ENCODE measurements around the gene ARHGAP4. TPM values are rescaled to one million over a fixed set of nuclear protein-coding genes. Genes with fewer than 3 reads are reported as not detected.

ARHGAP4 gene
- total and polyA plus RNA-seq, 4 experiments from 2014 or later, result 65.4 to 330 (median 222) TPM

GRCh38 chrX:153933748-153934147 is 7.7 kb upstream of the ARHGAP4 start:
- peak overlapping the region; percentile 84 to 91 (median 90) for H3K4me3 Mint-ChIP-seq
- Histone ChIP-seq H3K27ac (ENCODE audit: low read depth, low read length) (peak overlapping the region; percentile 51), H3K9me3 (ENCODE audit: control insufficient read depth in 1 of 2, low read length in 2 of 2) (no peaks in the 10 kb centered on the region), H3K36me3 (ENCODE audit: insufficient read depth, low read length) (peaks cover 4% of the 10 kb centered on the region), H3K27me3 (ENCODE audit: insufficient read depth, low read length) (no peaks in the 10 kb centered on the region), H3K4me3 (ENCODE audit: low read length in 2 of 2) (peak overlapping the region; percentile 17 to 38), H3K4me1 (ENCODE audit: insufficient read depth, low read length) (peaks cover 15% of the 10 kb centered on the region)
- no peaks in the 10 kb centered on the region for H3K27me3 Mint-ChIP-seq
- peaks cover 0 to 3% (median 0%) of the 10 kb centered on the region in 8 donors for H3K9me3 Mint-ChIP-seq
- H3K4me1 Mint-ChIP-seq, result peaks cover 10 to 38% (median 28%) of the 10 kb centered on the region in 4 donors
- ChIA-PET CTCF (ENCODE audit: partially characterized antibody) (interaction anchor here (5.1 to 14.9 kb wide), 2 partner anchors 10 to 13 kb away, joined by 34 to 290 read pairs; partner anchors contain the start of gene RENBP), POLR2A (ENCODE audit: partially characterized antibody) (interaction anchor here (0.6 to 21.2 kb wide), 7 partner anchors 7 to 465 kb away, joined by 3 to 447 read pairs (median 9); partner anchors contain the start of genes ARHGAP4, HCFC1, IRAK1 and NAA10)
- H3K36me3 Mint-ChIP-seq, result peaks cover 5 to 13% of the 10 kb centered on the region in 2 donors
- intact Hi-C loops (cut with micrococcal nuclease), result loop anchor here (1.0 kb wide), 1 partner anchor 8 kb away; no protein-coding TSS in a partner anchor
- H3K27ac Mint-ChIP-seq, result peak overlapping the region; percentile 72 to 90 (median 81)
- no peak for DNase-seq

- POLR2A ChIA-PET (ENCODE audit: partially characterized antibody), result interaction anchor here (0.8 to 20.6 kb wide), 3 partner anchors 11 to 36 kb away, joined by 3 to 447 read pairs (median 3); partner anchors contain the start of genes NAA10 and RENBP
- H3K36me3 Mint-ChIP-seq, result peaks cover 5 to 16% of the 10 kb centered on the region in 2 donors
- Histone ChIP-seq H3K4me1 (ENCODE audit: insufficient read depth, low read length) (peaks cover 15% of the 10 kb centered on the region), H3K27me3 (ENCODE audit: insufficient read depth, low read length) (no peaks in the 10 kb centered on the region), H3K9me3 (ENCODE audit: control insufficient read depth in 1 of 2, low read length in 2 of 2) (no peaks in the 10 kb centered on the region), H3K4me3 (ENCODE audit: low read length in 2 of 2) (no peak overlapping the region), H3K27ac (ENCODE audit: low read depth, low read length) (no peak overlapping the region), H3K36me3 (ENCODE audit: insufficient read depth, low read length) (peaks cover 4% of the 10 kb centered on the region)
- intact Hi-C loops (cut with micrococcal nuclease), result no loop called here
- CTCF ChIA-PET (ENCODE audit: partially characterized antibody), result interaction anchor here (5.1 to 14.9 kb wide), 2 partner anchors 8 to 14 kb away, joined by 34 to 290 read pairs; partner anchors contain the start of gene RENBP
- no peaks in the 10 kb centered on the region for H3K27me3 Mint-ChIP-seq
- H3K27ac Mint-ChIP-seq, result peak overlapping the region in 2 of 7 donors; percentile 57 to 75
- peaks cover 0 to 3% (median 0%) of the 10 kb centered on the region in 8 donors for H3K9me3 Mint-ChIP-seq
- H3K4me3 Mint-ChIP-seq, result no peak overlapping the region
- DNase-seq, result no peak
- peaks cover 9 to 48% (median 35%) of the 10 kb centered on the region in 4 donors for H3K4me1 Mint-ChIP-seq
Measured at GRCh38 chrX:153932220-153932915, 6.3 kb upstream of the ARHGAP4 start.

GRCh38 chrX:153931748-153932147 is 5.7 kb upstream of the ARHGAP4 start:
- peaks cover 0 to 3% (median 0%) of the 10 kb centered on the region in 8 donors for H3K9me3 Mint-ChIP-seq
- H3K4me1 ChIP-seq (ENCODE audit: insufficient read depth, low read length), result peaks cover 15% of the 10 kb centered on the region
- no peaks in the 10 kb centered on the region for H3K9me3 ChIP-seq (ENCODE audit: control insufficient read depth in 1 of 2, low read length in 2 of 2)
- peaks cover 4% of the 10 kb centered on the region for H3K36me3 ChIP-seq (ENCODE audit: insufficient read depth, low read length)
- H3K27ac Mint-ChIP-seq, result peak overlapping the region in 6 of 7 donors; percentile 31 to 89 (median 54)
- H3K27ac ChIP-seq (ENCODE audit: low read depth, low read length), result no peak overlapping the region
- H3K4me3 ChIP-seq (ENCODE audit: low read length in 2 of 2), result no peak overlapping the region
- no peaks in the 10 kb centered on the region for H3K27me3 ChIP-seq (ENCODE audit: insufficient read depth, low read length)
- no peak for DNase-seq
- H3K4me3 Mint-ChIP-seq, result peak overlapping the region in 1 of 8 donors; percentile 39
- peaks cover 9 to 54% (median 40%) of the 10 kb centered on the region in 4 donors for H3K4me1 Mint-ChIP-seq
- H3K27me3 Mint-ChIP-seq, result no peaks in the 10 kb centered on the region
- ChIA-PET POLR2A (ENCODE audit: partially characterized antibody) (interaction anchor here (0.9 to 20.6 kb wide), 2 partner anchors 12 to 26 kb away, joined by 3 to 447 read pairs; partner anchors contain the start of genes NAA10 and RENBP), CTCF (ENCODE audit: partially characterized antibody) (interaction anchor here (5.1 to 14.9 kb wide), 2 partner anchors 8 to 15 kb away, joined by 34 to 290 read pairs; partner anchors contain the start of gene RENBP)
- intact Hi-C loops (cut with micrococcal nuclease), result no loop called here
- peaks cover 5 to 20% of the 10 kb centered on the region in 2 donors for H3K36me3 Mint-ChIP-seq

- POLR2A ChIA-PET (ENCODE audit: partially characterized antibody), result interaction anchor here (20.6 kb wide), 1 partner anchor 12 kb away, joined by 447 read pairs; the partner anchor contains the start of genes NAA10 and RENBP
- no peak overlapping the region for H3K27ac ChIP-seq (ENCODE audit: low read depth, low read length)
- peaks cover 5 to 21% of the 10 kb centered on the region in 2 donors for H3K36me3 Mint-ChIP-seq
- peak overlapping the region in 1 of 8 donors; percentile 39 for H3K4me3 Mint-ChIP-seq
- CTCF ChIA-PET (ENCODE audit: partially characterized antibody), result interaction anchor here (14.9 kb wide), 1 partner anchor 15 kb away, joined by 290 read pairs; the partner anchor contains the start of gene RENBP
- intact Hi-C loops (cut with micrococcal nuclease), result no loop called here
- H3K9me3 ChIP-seq (ENCODE audit: control insufficient read depth in 1 of 2, low read length in 2 of 2), result no peaks in the 10 kb centered on the region
- H3K4me1 ChIP-seq (ENCODE audit: insufficient read depth, low read length), result peaks cover 15% of the 10 kb centered on the region
- H3K27me3 ChIP-seq (ENCODE audit: insufficient read depth, low read length), result no peaks in the 10 kb centered on the region
- H3K36me3 ChIP-seq (ENCODE audit: insufficient read depth, low read length), result peaks cover 4% of the 10 kb centered on the region
- no peaks in the 10 kb centered on the region for H3K27me3 Mint-ChIP-seq
- H3K4me3 ChIP-seq (ENCODE audit: low read length in 2 of 2), result no peak overlapping the region
- peak overlapping the region in 6 of 7 donors; percentile 42 to 81 (median 58) for H3K27ac Mint-ChIP-seq
- peaks cover 7 to 53% (median 40%) of the 10 kb centered on the region in 4 donors for H3K4me1 Mint-ChIP-seq
- DNase-seq, result no peak
- no peaks in the 10 kb centered on the region for H3K9me3 Mint-ChIP-seq
Measured at GRCh38 chrX:153931151-153931550, 5.1 kb upstream of the ARHGAP4 start.

GRCh38 chrX:153930011-153930910 is 4.2 kb upstream of the ARHGAP4 start:
- Mint-ChIP-seq H3K27ac (peak overlapping the region in 3 of 7 donors; percentile 57 to 74 (median 57)), H3K9me3 (no peaks in the 10 kb centered on the region), H3K36me3 (peaks cover 5 to 25% of the 10 kb centered on the region in 2 donors), H3K27me3 (no peaks in the 10 kb centered on the region), H3K4me1 (peaks cover 7 to 57% (median 42%) of the 10 kb centered on the region in 4 donors), H3K4me3 (peak overlapping the region in 1 of 8 donors; percentile 15)
- Histone ChIP-seq H3K27me3 (ENCODE audit: insufficient read depth, low read length) (no peaks in the 10 kb centered on the region), H3K27ac (ENCODE audit: low read depth, low read length) (no peak overlapping the region), H3K4me3 (ENCODE audit: low read length in 2 of 2) (no peak overlapping the region), H3K4me1 (ENCODE audit: insufficient read depth, low read length) (peaks cover 15% of the 10 kb centered on the region), H3K9me3 (ENCODE audit: control insufficient read depth in 1 of 2, low read length in 2 of 2) (no peaks in the 10 kb centered on the region), H3K36me3 (ENCODE audit: insufficient read depth, low read length) (peaks cover 4% of the 10 kb centered on the region)
- intact Hi-C loops (cut with micrococcal nuclease), result no loop called here
- ChIA-PET POLR2A (ENCODE audit: partially characterized antibody) (interaction anchor here (20.6 kb wide), 1 partner anchor 13 kb away, joined by 447 read pairs; the partner anchor contains the start of genes NAA10 and RENBP), CTCF (ENCODE audit: partially characterized antibody) (interaction anchor here (0.8 to 14.9 kb wide), 2 partner anchors 16 to 102 kb away, joined by 3 to 290 read pairs; partner anchors contain the start of gene RENBP)
- DNase-seq, result no peak

GRCh38 chrX:153929576-153929975 is 3.5 kb upstream of the ARHGAP4 start:
- Histone ChIP-seq H3K27me3 (ENCODE audit: insufficient read depth, low read length) (no peaks in the 10 kb centered on the region), H3K27ac (ENCODE audit: low read depth, low read length) (no peak overlapping the region), H3K9me3 (ENCODE audit: control insufficient read depth in 1 of 2, low read length in 2 of 2) (no peaks in the 10 kb centered on the region), H3K4me3 (ENCODE audit: low read length in 2 of 2) (no peak overlapping the region), H3K4me1 (ENCODE audit: insufficient read depth, low read length) (peaks cover 15% of the 10 kb centered on the region), H3K36me3 (ENCODE audit: insufficient read depth, low read length) (peaks cover 4% of the 10 kb centered on the region)
- intact Hi-C loops (cut with micrococcal nuclease), result no loop called here
- DNase-seq, result no peak
- CTCF ChIA-PET (ENCODE audit: partially characterized antibody), result interaction anchor here (0.8 to 14.9 kb wide), 2 partner anchors 17 to 102 kb away, joined by 3 to 290 read pairs; partner anchors contain the start of gene RENBP
- Mint-ChIP-seq H3K9me3 (no peaks in the 10 kb centered on the region), H3K4me3 (peak overlapping the region in 3 of 8 donors; percentile 31 to 85 (median 64)), H3K27me3 (no peaks in the 10 kb centered on the region), H3K36me3 (peaks cover 5 to 28% of the 10 kb centered on the region in 2 donors), H3K4me1 (peaks cover 7 to 62% (median 46%) of the 10 kb centered on the region in 4 donors), H3K27ac (peak overlapping the region in 5 of 7 donors; percentile 83 to 99 (median 95))
- POLR2A ChIA-PET (ENCODE audit: partially characterized antibody), result interaction anchor here (20.6 kb wide), 1 partner anchor 14 kb away, joined by 447 read pairs; the partner anchor contains the start of genes NAA10 and RENBP

Data from CD4-positive, alpha-beta memory T cell (primary cell).